Central memory CD8-positive, alpha-beta T cell (primary cell): ENCODE data around the gene ANTXR1.

Source experiments
- ATAC-seq: fragments of 150-1000 bp; cut with Tn5 transposase; replicated peaks from 2 replicates; pipeline ENCODE4 v1.10.0; 2022; ENCODE audit warnings: mild to moderate bottlenecking, moderate FRiP score, moderate number of reproducible peaks; ENCODE audit not compliant: poor library complexity, severe bottlenecking; ENCODE audit errors: extremely low read depth
- DNase-seq, 2 donors: peaks; one replicate each; pipeline ENCODE4 v3.0.0; 2021; ENCODE audit warnings: low spot score in 2 of 2
- H3K27ac Mint-ChIP-seq: one replicate; pipeline ENCODE4 v1.8.0; 2022; ENCODE audit warnings: low read depth, mild to moderate bottlenecking, moderate library complexity, mixed read lengths
- H3K27me3 Mint-ChIP-seq: one replicate; pipeline ENCODE4 v1.8.0; 2022; ENCODE audit warnings: mixed read lengths
- H3K36me3 Mint-ChIP-seq: one replicate; pipeline ENCODE4 v1.8.0; 2022; ENCODE audit warnings: mild to moderate bottlenecking, moderate library complexity, mixed read lengths; ENCODE audit not compliant: insufficient read depth
- H3K4me1 Mint-ChIP-seq: one replicate; pipeline ENCODE4 v1.8.0; 2022; ENCODE audit warnings: mixed read lengths
- H3K4me3 Mint-ChIP-seq: one replicate; pipeline ENCODE4 v1.8.0; 2022; ENCODE audit warnings: mild to moderate bottlenecking, moderate library complexity, mixed read lengths
- H3K9me3 Mint-ChIP-seq: one replicate; pipeline ENCODE4 v1.8.0; 2022; ENCODE audit warnings: mixed read lengths

The ANTXR1 gene

DNA sequence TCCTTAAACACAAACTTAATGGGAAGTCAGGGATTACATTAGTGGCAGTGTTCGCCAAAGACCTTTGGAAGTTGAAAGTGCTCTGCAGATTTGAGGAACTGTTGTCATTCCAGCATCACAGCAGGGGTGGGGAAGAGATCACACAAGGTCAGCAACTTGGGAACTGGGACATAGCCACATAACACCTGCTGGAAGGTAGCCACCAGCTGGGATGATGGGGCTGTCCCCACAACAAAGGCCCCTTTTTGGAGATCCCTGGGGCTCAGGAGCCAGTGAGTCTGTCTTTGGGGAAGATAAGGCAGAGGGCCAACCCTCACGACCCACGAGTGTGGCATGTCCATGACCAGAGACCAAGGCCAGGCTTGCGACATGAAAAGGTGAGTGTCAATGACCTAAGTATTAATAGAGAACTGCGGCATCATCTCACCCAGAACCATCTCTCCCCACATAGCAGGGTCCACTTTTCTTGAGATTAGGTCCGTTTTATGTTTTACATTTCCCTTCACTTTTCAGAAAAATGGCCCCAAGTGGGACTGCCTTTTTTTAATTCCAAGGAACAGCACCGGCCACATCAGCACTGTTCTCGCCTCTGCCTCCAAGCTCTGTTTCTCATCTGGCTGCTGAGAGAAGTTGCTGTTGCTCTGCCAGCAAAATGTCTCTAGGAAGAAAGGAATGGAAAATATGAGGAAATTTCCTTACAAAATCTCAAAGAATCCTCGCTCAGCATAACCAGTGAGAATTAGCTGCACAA is 267.1 kb downstream of the ANTXR1 start:
- Mint-ChIP-seq H3K4me1 (no peaks in the 10 kb centered on the region), H3K27ac (no peak overlapping the region), H3K27me3 (peaks cover 38% of the 10 kb centered on the region), H3K9me3 (no peaks in the 10 kb centered on the region), H3K4me3 (no peak overlapping the region), H3K36me3 (peaks cover 2% of the 10 kb centered on the region)
- ATAC-seq (no peak), DNase-seq (no peak)

DNA sequence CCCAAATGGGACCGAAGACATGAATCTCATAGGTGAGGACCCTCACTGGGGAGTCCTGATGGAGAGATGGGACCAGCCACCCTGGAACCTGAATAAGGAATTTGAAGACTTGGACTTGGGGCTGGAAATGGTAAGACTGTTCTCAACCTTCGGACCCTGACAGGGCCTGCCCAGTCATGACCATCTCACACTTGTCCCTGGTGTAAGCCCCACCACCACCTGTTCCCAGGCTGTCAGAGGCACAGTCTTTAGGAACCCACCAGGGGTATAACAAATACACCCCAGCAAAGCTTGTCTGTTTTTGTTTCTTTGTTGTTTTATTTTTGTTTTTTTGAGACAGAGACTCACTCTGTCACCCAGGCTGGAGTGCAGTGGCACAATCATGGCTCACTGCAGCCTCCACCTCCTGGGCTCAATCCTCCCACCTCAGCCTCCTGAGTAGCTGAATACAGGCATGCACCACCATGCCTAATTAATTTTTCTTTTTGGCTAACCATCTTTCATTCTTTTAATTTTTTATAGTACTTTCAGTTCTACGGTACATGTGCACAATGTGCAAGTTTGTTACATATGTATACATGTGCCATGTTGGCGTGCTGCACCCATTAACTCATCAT is 267.9 kb downstream of the ANTXR1 start:
- DNase-seq, result no peak
- Mint-ChIP-seq H3K9me3 (no peaks in the 10 kb centered on the region), H3K4me1 (no peaks in the 10 kb centered on the region), H3K4me3 (no peak overlapping the region), H3K36me3 (peaks cover 2% of the 10 kb centered on the region), H3K27me3 (peaks cover 30% of the 10 kb centered on the region), H3K27ac (no peak overlapping the region)
- no peak for ATAC-seq

DNA sequence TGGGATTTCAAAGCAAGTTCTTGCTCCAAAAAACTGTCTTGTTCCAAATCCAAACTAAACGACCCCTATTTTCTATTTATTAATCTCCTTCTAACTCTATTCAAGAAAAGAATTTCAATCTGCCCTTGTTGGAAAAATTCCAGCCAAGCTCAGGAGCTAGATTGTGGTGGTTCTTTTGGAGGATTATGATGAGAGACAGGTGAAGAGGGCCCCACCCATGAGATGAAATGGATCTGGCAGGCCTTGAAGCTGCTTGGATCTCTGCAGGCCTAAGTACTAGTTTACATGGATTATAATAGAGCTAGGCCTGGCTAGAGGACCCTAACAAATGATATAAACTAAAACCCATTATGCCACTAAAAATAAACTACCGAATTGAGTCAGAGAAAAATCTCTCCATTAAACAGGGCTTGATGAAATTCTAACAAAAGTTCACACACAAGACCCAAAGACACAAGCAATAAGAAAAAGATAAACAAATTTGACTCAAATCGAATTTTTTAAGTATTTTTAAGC is 272.5 kb downstream of the ANTXR1 start:
- Mint-ChIP-seq H3K4me3 (no peak overlapping the region), H3K9me3 (no peaks in the 10 kb centered on the region), H3K27me3 (peaks cover 4% of the 10 kb centered on the region), H3K4me1 (no peaks in the 10 kb centered on the region), H3K36me3 (no peaks in the 10 kb centered on the region), H3K27ac (no peak overlapping the region)
- DNase-seq (no peak), ATAC-seq (no peak)

DNA sequence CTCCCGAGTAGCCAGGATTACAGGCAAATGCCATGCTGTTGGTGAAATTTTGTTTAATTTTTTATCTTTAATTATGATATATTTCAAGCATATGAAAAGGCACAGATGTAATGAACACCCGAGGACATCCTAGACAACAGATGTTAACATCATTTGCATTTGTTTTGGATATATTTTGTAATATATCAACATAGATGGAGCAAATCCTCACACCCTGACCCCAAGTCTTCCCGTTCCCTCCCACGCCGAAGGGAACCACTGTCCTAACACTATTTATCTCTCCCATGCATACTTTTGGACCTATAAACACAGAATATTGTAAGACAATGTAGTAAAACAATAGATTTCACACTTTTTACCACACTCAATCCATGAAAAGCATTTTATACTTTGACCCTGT is 274.6 kb downstream of the ANTXR1 start:
- Mint-ChIP-seq H3K27ac (no peak overlapping the region), H3K9me3 (no peaks in the 10 kb centered on the region), H3K4me3 (no peak overlapping the region), H3K36me3 (no peaks in the 10 kb centered on the region), H3K27me3 (peaks cover 15% of the 10 kb centered on the region), H3K4me1 (no peaks in the 10 kb centered on the region)
- no peak for DNase-seq
- no peak for ATAC-seq

DNA sequence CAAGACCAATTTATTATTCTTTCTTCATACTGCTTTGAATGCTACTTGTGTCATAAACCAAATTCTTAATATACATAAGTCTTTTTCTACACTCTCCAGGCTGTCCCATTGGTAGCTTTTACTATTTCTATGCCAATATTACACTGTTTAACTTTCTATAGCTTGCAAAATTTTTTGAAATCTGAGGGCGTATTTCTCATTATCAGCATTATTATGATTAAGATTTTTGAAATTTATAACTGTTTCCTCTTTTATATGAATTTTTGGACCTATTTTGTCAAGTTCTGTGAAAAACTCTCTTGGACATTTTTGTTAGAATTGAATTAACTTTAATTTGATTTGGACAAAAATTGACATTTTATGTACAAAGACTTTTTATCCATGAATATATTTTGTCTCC is 275.4 kb downstream of the ANTXR1 start:
- DNase-seq, result no peak
- no peaks in the 10 kb centered on the region for H3K36me3 Mint-ChIP-seq
- H3K4me3 Mint-ChIP-seq, result no peak overlapping the region
- no peaks in the 10 kb centered on the region for H3K9me3 Mint-ChIP-seq
- no peaks in the 10 kb centered on the region for H3K4me1 Mint-ChIP-seq
- ATAC-seq, result no peak
- H3K27ac Mint-ChIP-seq, result no peak overlapping the region
- H3K27me3 Mint-ChIP-seq, result peaks cover 15% of the 10 kb centered on the region

DNA sequence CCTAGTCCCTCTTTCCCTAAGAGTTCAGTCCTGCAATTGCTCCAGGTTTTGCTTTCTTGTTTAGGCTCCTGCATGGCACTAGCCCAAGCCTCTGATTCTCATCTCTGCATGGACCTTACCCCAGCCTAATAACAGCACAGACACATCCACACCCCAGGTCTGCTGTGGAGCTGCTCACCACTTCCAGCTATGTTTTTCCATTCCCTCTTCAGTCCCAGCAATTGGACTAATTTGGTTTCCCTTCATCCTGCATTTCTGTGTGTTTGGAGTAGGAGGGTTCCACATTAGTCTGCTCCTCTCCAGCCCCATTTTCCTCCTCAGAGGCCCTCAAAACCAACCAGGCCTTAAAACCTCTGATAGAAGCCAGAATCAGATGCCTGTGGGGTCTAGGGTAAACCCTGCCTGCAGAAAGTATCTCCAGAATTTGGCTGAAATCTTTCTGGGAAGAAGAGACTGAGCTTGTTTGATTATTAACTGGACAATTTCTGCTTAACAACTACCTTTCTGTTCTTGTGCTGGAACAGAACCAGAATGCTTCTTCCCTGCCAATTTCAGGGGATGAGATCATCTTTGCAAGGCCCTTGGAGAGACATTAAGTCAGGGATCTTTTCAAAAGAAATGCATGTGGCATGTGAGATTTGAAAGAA is 278.1 kb downstream of the ANTXR1 start:
- Mint-ChIP-seq H3K27ac (no peak overlapping the region), H3K4me3 (no peak overlapping the region), H3K27me3 (peaks cover 26% of the 10 kb centered on the region), H3K4me1 (no peaks in the 10 kb centered on the region), H3K36me3 (no peaks in the 10 kb centered on the region), H3K9me3 (no peaks in the 10 kb centered on the region)
- DNase-seq (no peak), ATAC-seq (no peak)

DNA sequence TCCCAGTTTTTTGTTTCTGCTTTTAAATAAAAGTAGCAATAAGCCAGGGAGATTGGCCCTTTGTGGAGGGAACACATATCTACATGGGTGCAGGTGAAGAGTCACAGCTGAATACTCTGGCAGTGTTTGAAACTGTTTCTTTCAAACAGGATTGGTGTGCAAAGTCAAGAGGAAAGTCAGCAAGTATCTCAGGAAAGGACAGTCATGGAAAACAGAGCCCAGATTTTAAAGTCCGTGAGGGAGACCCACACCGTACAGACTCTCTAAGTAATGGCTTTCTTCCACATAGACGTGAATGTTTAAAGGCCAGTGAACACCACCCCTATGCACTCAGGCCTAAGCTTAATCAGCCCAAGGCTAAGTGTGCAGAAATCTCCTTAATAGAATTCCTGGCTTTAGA is 278.7 kb downstream of the ANTXR1 start:
- no peak overlapping the region for H3K4me3 Mint-ChIP-seq

DNA sequence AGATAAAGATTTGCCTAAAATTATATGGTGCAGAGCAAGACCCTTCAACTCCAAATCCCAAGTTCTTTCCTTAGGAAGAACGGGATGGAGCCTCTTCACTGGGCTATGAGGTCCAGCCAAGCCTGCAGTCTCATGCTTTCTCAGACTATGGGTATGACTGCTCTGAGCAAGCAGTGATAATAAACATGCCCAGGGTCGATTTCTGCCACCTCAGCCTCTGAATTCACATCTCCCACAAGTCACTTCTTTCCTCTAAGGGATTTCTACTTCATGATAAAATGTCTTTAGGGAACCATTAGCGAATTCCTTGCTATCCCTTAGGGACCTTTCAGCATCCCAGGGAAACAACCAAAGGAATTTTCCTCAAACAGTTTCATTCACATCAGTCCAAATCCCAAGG is 279.3 kb downstream of the ANTXR1 start:
- no peak for DNase-seq
- H3K4me3 Mint-ChIP-seq, result no peak overlapping the region
- peaks cover 26% of the 10 kb centered on the region for H3K27me3 Mint-ChIP-seq
- H3K36me3 Mint-ChIP-seq, result no peaks in the 10 kb centered on the region
- no peaks in the 10 kb centered on the region for H3K4me1 Mint-ChIP-seq
- ATAC-seq, result no peak
- H3K27ac Mint-ChIP-seq, result no peak overlapping the region
- H3K9me3 Mint-ChIP-seq, result no peaks in the 10 kb centered on the region

More for the DNA sequence above, 278.7 kb downstream of the ANTXR1 start:
- DNase-seq (no peak), ATAC-seq (no peak)
- H3K9me3 Mint-ChIP-seq, result no peaks in the 10 kb centered on the region
- no peaks in the 10 kb centered on the region for H3K36me3 Mint-ChIP-seq
- peaks cover 26% of the 10 kb centered on the region for H3K27me3 Mint-ChIP-seq
- H3K4me1 Mint-ChIP-seq, result no peaks in the 10 kb centered on the region
- no peak overlapping the region for H3K27ac Mint-ChIP-seq

DNA sequence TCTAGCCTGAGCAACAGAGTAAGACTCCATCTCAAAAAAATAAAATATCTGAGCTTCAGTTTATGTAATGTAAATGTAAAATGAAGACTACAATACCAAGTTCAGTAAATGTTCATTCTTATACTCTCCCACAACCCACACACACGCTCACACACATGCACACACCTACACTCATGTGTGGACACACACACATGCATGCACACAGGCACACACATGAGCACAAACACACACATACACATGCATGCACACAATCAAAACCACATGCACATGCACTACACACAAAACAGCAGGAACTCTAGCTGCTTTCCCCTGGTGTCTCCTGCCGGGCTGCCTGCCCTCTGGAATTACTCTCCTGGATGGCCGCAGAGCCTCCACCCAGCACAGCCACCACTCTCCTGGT is 283.4 kb downstream of the ANTXR1 start:
- Mint-ChIP-seq H3K4me3 (no peak overlapping the region), H3K36me3 (no peaks in the 10 kb centered on the region), H3K9me3 (no peaks in the 10 kb centered on the region), H3K4me1 (no peaks in the 10 kb centered on the region), H3K27ac (no peak overlapping the region), H3K27me3 (peaks cover 12% of the 10 kb centered on the region)
- ATAC-seq (no peak), DNase-seq (no peak)

DNA sequence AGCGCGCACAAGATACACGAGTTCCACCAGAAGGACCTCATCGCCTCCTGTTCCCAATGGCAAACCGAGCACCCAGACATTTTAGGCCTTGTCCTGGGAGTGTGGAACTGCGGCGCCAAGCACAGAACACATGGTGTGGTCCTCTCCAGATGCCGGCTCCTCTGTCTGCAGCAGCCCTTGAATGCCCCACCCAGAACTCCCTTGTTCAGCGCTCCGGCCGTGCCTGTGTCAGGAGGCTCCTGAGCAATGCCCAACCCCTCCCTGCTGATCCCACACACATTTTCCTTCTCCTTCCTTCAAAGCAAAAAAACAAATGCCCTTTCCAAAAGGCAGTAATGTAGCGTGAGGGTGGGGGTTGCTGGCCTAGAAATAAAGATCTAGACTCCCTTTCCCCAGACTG is 284.2 kb downstream of the ANTXR1 start:
- DNase-seq (no peak), ATAC-seq (no peak)
- no peak overlapping the region for H3K27ac Mint-ChIP-seq
- no peaks in the 10 kb centered on the region for H3K4me1 Mint-ChIP-seq
- no peaks in the 10 kb centered on the region for H3K9me3 Mint-ChIP-seq
- no peak overlapping the region for H3K4me3 Mint-ChIP-seq
- no peaks in the 10 kb centered on the region for H3K36me3 Mint-ChIP-seq
- peaks cover 18% of the 10 kb centered on the region for H3K27me3 Mint-ChIP-seq

DNA sequence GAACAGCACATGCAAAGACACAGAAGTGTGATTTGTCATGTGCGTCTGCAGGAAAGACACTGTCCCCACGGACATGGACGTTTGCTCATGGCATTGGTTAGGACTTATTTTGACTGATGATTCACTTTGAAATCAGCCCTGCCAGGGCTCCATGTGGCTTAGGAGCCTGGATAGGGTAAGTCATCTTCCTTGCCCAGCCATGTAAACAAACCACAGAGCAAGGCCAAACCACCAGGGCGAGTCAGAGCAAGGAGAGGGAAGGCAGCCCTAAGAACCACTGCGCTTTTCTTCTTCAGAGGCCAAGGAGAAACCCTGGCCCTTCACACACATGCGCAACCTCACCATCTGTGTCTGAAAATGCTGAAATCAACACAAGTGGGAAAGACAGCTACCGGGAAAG is 285.3 kb downstream of the ANTXR1 start:
- Mint-ChIP-seq H3K36me3 (no peaks in the 10 kb centered on the region), H3K9me3 (no peaks in the 10 kb centered on the region), H3K27ac (no peak overlapping the region), H3K4me3 (no peak overlapping the region), H3K4me1 (no peaks in the 10 kb centered on the region), H3K27me3 (peaks cover 19% of the 10 kb centered on the region)
- no peak for DNase-seq
- ATAC-seq, result no peak

DNA sequence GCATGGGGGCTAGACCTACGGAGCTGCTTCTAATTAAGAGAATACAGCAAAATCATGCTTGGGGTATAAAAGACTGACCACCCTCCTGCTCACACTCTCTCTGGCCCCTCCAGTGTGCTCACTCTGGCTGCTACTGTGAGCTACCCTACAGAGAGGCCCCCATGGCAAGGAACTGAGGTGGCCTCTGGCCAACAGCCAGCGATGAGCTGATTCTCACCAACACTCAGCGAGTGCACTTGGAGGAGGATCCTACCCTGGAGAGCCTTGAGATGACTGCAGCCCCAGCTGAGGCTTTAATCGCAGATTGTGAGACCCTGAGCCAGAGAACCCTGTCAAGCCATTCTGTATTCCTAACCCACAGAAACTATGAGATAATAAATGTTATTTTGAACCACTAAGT is 285.9 kb downstream of the ANTXR1 start:
- ATAC-seq, result no peak
- no peak overlapping the region for H3K27ac Mint-ChIP-seq
- H3K36me3 Mint-ChIP-seq, result no peaks in the 10 kb centered on the region
- peaks cover 22% of the 10 kb centered on the region for H3K27me3 Mint-ChIP-seq
- DNase-seq, result no peak
- no peak overlapping the region for H3K4me3 Mint-ChIP-seq
- no peaks in the 10 kb centered on the region for H3K9me3 Mint-ChIP-seq
- no peaks in the 10 kb centered on the region for H3K4me1 Mint-ChIP-seq
